SHP77 (cell line): ENCODE results near the gene TGFB2.
A peak's percentile ranks its signal among the peaks of the same experiment; 100 is the strongest.
"Not testable (repeated sequence)": the region's sequence is repeated elsewhere in the genome, so short reads cannot be mapped to it uniquely, and the experiment has no call there.

Source experiments
- DNase-seq, 2 experiments: peaks; one replicate each; lab custom pipeline; 2025; lab: John Stamatoyannopoulos, UW

TGFB2 gene

DNA sequence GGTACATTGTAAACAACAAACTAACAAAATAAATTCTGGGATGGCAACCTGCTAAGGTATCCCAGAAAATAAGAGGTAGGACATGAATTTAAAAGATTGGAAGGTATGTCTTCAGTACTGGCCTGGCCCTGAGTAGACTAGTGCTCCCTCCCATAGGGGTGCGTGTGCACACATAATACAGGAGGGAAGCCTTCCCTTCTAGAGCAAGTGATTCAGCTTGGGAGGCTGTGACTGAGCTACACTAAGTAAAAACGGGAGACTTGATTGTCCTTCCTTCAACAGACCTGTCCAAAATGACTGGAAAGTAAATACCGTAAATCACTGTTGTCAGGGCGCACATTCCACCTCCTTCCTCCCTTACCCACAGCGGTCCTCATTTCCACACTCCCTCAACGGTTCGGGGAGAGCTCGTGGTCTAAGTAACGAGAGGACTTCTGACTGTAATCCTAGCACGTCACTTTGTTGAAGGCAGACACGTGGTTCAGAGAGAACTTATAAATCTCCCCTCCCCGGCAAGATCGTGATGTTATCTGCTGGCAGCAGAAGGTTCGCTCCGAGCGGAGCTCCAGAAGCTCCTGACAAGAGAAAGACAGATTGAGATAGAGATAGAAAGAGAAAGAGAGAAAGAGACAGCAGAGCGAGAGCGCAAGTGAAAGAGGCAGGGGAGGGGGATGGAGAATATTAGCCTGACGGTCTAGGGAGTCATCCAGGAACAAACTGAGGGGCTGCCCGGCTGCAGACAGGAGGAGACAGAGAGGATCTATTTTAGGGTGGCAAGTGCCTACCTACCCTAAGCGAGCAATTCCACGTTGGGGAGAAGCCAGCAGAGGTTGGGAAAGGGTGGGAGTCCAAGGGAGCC lies at the start of gene TGFB2:
TGFB2 (plus strand) TSS at position 523 of the 859 bp plus-strand sequence. CDS start 1,366 bp downstream, outside the sequence.
- peak; percentile 47 to 61 for DNase-seq

DNA sequence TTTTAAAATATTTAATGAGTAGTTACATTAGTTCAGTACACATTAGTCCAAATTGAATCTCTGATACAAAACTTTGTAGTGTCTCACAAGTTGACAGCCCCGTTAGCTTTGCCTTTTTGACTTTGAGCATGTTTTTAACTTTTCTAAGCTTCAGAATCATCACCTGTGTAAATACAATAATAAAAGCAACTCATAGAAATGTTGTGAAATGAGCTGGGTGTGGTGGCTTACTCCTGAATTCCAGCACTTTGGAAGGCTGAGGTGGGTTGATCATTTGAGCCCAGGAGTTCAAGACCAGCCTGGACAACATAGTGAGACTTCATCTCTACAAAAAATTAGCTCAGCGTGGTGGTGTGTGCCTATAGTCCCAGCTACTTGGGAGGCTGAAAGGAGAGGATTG lies 49.0 kb upstream of the TGFB2 start:
- no peak for DNase-seq

DNA sequence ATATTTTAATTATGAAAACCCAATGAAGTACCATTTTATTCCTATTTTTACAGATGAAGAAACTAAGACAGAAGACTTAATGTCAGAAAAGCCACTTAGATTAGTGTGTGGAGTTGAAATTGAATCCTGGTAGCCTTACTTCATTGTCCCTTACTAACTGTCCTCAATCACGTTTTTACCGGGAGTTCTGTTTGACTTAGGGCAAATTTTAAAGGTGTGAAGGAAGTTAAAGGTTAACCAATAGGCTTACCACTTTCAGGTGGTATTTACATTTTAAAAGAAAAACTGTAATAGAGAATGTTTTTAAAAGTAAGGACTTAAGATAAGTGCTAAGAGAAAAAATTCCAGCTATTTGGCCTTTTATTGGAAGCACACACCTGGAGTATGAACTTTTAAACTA lies 47.7 kb upstream of the TGFB2 start:
- DNase-seq = no peak

DNA sequence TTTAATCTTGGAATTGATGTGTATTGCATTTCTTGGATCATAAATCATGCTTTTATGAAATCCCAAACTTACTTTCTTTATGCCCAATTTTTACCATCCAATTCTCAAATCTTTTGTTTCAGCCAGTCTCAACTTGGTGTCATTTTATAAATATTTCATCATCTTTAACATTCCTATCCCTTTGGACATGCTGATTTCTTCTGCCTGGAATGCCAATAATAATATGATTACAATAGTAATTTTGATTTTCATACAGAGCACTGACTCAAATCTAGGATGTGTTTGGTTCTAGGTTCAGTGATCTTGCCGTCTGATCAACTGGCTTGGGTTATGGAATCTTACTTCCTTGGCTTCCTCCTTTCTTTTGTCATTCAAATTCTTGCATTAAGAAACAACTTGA lies 47.3 kb upstream of the TGFB2 start:
- no peak for DNase-seq

DNA sequence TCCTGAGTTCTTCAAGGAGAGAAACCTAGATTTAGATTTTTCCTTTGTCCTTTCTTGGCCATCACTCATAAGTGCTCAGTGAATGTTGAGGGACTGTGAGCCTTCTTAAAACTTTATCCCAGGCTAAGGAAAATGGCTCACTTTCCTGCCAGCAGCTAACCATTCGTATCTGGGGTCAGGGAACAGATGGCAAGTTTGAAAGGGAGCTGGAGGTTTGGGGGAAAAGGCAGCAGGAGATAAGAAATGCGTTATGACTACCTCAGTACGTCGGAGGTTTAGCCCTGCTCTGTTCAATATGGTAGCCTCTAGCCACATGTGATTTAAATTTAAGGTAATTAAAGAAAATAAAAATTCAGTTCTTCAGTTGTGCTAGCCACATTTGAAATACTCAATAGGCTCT lies 46.7 kb upstream of the TGFB2 start:
- DNase-seq = no peak

DNA sequence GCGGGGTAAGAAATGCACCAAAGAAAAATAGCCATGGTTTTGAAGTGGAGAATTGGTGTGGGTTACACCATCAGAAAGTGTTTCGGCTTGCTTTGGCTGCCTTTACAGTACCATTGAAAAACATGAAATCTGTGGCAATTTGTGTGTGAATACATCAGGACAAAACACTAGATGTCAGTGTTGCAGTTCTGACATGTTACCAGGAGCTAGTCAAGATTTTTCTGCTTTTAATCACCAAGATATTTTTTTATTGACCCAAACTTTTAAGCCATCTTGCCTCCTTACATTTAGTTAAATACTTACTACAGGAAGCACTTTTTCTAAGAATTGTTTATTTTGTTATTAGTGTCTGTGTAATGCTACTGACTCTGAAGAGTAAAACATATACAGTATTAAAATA lies 45.7 kb upstream of the TGFB2 start:
- DNase-seq = no peak

DNA sequence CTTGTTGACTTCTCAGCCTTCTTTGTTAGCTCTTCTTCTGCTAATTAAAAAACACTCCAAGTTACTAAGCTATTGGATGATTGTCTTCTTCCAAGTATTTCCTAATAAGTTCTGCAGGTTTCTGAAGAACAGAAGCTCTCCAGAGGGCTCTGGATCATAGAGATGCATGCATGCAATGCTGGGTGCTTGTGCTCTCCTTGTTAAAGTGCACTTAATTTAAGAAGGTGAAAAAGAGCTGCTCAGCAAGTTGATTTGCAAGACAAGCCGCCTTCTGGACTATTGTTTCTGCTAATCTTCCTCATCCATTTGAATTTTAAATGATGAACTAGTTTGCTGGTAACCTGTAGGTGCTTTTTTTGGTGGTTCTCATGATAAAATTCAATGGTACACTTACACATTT lies 43.9 kb upstream of the TGFB2 start:
- DNase-seq = no peak

DNA sequence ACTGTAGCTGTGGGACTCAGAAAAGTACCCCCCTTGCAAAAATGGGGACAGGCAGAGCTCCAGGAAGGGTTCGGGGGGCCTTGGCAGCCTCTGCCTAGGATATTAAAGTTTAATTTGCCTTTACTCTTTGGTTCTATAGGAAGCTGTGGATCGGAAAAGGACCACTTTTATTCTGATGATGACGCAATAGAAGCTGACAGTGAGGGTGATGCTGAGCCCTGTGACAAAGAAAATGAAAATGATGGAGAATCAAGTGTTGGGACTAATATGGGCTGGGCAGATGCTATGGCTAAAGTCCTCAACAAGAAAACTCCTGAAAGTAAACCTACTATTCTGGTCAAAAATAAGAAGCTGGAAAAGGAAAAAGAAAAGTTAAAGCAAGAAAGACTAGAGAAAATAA lies 43.0 kb upstream of the TGFB2 start:
- no peak for DNase-seq

DNA sequence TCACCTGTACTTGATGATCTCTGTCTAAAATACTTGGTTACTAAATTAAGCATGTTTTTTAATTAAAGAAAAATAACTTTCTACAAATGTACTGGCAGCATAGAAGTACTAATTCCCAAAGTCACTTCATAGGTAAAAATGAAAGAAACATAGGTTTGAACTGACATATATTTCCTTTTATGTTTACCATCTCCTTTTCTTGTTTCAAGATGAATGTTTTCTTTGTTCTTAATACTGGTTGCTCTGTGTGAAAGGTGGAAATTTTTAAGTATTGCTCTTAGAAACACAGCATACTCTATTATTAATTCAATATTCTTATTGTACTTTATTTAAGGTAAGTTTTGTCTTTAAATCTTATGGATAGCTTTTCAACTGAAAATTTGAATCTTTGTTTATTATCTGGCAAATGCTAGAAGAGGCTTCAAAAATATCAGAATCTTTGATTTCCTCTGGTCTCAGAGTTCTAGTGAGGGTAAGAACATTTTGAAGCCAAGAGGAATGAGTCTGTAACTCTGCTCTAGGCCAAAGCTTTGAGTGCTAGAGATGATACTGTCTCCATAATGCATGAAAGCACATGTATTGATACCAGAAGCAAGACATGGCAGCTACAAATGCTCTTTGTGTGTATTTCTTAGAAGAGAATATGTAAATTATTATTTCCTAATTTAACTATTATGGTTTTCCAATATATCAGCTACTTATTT lies 41.8 kb upstream of the TGFB2 start:
- no peak for DNase-seq

DNA sequence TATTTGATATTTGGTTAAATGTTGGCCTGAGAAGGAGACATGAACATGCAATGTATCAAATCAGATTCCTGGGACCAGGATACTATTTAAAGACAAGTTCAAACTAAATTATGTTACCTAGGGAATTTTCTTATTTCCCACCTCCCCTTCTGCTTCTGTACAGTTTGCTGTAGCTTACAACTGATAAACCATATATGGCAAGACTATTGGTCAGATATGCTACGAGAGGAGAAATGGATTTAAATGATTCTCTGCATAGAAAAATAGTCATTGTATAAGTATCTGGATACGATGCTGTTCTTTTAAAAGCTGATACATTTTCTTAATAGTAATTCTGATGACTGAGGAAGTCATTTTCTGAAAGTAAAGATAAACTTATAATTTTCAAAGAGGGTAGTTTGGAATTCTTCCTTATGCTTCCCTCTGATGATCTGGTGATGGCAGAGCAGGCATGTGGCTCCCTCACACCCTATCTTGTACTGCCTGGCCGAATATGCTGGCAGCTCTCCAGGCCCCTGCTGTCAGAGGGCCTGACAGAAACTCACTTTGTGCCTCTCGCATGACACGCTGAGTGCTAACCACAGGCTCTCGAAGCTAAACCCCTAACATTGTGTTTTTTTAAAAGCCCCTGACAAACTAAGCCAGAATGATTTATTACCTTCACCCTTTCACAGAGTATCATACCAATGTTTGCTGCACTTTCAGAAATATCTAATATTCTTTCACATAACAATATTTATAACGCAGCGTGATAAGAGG lies 40.7 kb upstream of the TGFB2 start:
- peak in 1 of 2 experiments; percentile 12 for DNase-seq

DNA sequence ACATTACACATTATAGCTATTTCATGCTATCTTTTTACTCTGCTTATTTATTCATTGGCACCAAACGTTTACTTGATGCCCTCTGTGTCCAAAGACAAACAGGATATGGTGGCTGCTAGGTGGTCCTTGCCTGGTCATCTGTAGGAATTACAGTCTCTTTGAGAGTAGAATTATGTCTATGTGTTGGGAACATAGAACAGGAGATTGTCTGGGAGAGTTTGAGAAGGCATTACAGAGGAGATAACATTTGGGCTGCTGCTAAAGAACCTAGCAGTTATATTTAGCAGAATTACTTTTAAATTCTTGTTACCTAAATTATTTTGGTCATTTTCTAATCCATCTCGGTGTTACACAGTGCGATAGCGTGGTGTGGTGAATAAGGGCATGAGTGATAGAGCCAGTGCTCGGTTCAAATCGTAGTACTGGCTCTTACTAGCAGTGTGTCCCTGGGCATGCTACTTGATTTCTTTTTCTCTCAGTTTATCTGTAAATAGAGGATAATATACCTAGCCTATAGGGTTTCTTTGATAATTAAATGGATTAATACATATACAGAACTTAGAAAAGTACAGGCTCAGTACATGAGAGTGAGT lies 39.6 kb upstream of the TGFB2 start:
- DNase-seq = no peak

DNA sequence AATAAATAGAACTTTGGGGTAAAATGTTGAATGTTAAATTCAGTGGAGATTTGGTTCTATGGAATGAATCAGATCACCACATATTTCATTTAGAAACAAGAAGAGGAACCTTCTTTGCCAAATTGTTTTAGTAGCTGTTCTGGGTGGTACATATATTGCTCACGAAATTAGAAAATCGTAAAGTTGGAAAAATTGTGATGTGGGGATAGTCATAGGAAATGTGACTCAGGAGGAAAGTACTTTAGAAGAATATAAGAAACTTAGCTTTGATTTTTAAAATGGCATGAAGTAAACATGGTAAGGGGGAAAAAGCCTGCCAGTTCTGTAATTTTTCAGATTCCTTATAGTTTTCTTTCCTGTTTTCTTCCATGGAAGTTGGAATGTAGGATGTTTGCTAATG lies 32.6 kb upstream of the TGFB2 start:
- DNase-seq = no peak

DNA sequence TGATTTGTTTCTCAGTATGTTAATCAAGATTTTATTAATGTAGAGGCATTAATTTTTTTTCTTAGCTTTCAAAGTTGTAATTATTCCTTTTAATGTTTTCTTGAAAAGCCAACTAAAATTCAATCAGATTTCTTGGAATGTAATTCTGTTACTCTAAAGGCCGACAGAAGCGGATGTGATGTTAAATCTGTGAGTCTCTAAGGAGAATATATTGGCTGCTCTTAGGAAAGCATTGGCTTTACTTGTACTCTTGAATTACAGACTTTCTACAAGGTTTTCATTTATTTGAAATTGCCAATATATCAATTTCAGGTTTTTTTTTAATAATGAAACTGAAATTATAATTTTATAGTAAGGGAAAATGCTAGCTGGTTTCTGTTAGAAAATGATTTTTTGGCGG lies 30.8 kb upstream of the TGFB2 start:
- no peak for DNase-seq

DNA sequence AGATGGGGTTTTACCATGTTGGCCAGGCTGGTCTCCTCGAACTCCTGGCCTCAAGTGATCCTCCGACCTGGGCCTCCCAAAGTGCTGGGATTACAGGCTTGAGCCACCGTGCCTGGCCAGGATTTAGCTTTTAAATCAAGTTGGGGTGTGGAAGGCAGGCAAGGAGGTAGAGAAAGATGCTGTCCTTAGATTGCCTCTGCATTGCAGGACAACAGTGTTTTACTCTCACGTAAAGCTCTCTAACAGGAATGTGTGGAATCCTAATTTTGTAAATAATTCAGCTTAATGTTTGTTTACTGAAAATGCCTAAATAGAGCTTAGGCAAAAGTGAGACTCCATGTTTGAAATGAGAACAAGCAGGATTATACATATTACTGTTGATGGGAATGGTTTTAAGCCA lies 29.5 kb upstream of the TGFB2 start:
- DNase-seq = no peak

DNA sequence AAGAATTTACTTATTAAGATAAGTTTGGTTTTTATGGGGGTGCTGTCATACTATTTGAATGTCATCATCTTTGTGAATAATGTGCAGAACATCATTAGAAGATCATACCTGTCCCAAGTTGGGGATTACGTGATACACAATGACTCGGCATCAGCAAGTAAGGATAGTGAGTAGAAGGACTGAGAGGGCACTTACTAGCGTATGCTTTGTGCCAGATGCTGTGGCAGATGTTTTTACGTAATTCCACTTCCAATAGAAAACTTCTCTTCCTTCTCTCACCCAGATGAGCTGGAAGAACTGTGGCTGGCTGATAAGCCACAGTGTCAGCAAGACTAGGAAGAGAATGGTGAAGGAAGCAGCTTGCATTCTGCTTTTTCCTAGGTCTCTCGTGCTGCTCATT lies 28.1 kb upstream of the TGFB2 start:
- no peak for DNase-seq

DNA sequence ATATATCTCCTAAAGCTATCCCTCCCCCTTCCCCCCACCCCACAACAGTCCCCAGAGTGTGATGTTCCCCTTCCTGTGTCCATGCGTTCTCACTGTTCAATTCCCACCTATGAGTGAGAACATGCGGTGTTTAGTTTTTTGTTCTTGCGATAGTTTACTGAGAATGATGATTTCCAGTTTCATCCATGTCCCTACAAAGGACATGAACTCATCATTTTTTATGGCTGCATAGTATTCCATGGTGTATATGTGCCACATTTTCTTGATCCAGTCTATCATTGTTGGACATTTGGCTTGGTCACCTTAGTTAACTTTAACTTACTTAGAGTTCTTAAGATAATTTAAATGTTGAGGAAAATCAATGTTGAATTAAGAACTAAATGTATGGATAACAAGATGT lies 25.0 kb upstream of the TGFB2 start:
- not testable (repeated sequence) for DNase-seq

DNA sequence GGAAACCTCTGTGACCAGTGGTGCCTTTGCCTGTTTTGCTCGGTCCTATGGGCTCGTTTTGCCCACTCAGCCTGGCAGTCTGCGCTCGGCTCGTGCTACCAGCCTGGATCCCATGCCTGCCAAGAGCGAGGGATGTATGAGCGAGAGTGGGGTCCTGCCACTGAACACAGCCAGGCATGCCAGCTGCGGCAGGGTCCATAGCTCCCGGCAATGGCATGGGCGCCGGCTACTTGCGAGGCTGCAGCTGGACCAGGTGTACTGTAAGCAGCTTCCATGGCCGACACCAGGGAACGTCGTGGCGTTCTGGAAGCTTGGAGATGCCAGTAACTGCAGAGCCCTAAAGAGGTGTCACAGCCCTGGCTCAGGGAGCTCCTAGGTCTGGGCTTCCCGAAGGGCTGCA lies 22.4 kb upstream of the TGFB2 start:
- no peak for DNase-seq

DNA sequence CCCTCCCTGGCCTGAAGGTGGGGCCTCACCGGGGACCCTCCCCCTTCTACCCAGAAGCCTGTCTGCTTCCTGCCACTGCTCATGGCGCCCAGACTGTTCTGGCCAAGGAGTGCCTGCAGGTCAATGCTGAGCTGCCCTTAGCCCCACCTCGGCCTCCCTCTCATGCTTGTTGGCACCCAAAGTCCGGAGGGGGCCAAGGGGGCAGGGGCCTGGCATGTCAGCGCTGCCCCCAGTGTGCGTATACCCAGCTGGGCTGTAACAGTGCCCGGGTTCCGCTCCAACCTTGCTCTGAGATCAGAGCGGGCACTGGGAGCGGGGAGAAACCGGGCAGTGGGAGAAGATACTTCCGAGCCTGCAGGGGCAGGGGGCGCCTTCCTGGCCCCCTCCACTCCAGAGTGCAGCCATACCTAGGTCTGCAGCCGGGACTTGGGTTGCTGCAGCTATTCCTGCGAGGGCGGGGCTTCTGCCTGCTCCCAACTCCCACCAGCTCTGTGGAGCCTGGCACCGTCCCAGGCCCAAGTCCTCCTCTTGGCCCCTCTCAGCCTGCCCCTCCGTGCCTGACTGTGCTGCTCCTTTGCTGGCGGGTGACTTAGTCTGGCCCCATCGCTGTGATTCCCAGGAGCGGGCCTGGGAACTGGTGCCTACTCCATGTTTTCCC lies 21.4 kb upstream of the TGFB2 start:
- no peak for DNase-seq

DNA sequence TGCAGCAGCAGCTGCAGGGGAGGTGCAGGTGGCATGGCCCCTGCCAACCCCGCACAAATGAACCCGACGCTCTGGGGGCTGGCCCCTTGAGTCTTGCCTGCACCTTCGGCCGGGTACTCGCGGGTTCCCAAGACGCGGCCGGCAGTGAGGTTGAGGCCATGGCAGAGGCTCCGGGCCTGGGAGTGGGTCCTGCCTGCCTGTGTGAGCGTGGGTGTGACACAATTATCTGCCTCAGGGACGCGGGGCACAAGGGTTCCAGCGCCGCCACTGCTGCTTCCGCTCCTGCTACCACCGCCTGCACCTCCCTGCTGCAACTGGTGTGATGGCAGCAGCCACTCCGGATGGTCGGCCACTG lies 20.9 kb upstream of the TGFB2 start:
- no peak for DNase-seq

DNA sequence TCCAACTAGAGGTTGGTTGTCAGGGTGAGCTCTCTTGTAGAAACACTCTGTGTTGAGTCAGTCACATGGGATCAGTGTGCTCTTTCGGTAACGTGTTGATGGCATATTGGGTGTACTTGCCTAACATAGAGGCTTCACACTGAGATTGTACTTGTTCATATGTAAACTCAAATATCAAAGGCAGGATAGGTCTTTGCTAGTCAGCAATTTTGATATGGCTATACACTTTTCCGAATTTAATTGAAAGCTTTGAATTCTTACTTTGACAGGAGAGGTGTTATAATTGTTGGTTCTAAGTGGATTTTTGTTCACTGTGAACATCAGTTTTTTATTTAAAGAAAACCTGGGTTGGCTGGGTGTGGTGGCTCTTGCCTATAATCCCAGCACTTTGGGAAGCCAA lies 16.4 kb upstream of the TGFB2 start:
- DNase-seq = no peak

DNA sequence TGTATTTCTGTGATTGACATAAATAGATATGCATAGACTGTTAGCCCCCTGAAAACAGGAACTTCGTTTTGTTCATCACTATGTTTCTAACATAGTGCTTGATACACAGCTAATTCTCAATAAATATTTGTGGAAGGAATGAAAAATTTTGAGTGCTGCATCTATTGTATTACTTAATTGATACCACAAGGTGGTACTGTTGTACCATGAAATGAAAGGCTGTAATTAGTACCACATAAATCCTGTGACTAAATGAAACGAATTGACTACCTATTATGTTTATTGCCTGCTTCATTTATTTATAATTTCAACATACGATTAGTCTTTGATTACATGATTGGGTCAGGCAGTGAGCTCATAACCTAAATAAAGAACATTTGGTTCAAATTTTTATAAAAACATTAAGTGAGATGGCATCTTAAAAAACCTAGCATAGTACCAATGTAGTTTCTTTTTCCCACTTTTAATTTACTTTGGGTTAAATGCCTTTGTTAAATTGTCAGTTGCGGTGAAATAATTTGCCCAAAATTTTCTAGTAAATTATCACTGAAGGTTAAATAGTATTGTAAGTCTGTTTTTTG lies 15.0 kb upstream of the TGFB2 start:
- no peak for DNase-seq

DNA sequence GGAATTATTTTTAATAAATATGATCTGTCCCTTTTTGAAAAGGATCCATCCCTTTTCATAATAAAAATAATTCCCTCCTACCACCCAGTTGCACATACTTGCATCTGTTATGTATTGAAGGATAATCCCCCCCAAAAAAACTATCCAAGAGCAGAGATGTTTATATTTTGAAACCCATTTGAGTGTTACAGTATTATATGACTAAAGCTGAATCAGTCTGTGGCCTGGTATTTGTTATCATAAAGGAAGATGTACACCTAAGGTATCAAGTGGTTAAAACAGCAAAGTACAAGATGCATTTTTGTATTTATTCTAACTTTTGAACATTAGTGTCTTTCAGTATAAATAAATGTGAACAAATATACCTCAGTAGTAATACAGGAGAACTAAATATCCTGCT lies 12.7 kb upstream of the TGFB2 start:
- DNase-seq = no peak
